DMS153 treated with DMSO at 0.1 percent for 48 hours (cell line): ENCODE data around the gene MED12L.
A peak's percentile ranks its signal among the peaks of the same experiment; 100 is the strongest.

Source experiments
- DNase-seq: peaks from one replicate; lab custom pipeline; 2025; ENCODE audit not compliant: unreplicated experiment; lab: John Stamatoyannopoulos, UW

MED12L gene

GRCh38 chr3:151316267-151316991 lies 231.0 kb downstream of the MED12L start, which contains the start of gene GPR87:
GPR87 (minus strand) TSS chr3:151316820; CDS start chr3:151300100, 16,720 bp downstream.
- DNase-seq = no peak

- no peak for DNase-seq
These were observed 232.8 kb downstream of the MED12L start for GRCh38 chr3:151318313-151318712.

- no peak for DNase-seq
These were observed 233.5 kb downstream of the MED12L start for GRCh38 chr3:151318991-151319390.

- no peak for DNase-seq
These were observed 234.2 kb downstream of the MED12L start for GRCh38 chr3:151319628-151320027.

GRCh38 chr3:151320131-151320530 lies 234.7 kb downstream of the MED12L start:
- no peak for DNase-seq

GRCh38 chr3:151321526-151321925 lies 236.1 kb downstream of the MED12L start:
- DNase-seq = no peak

- DNase-seq = no peak
These were observed 237.0 kb downstream of the MED12L start for GRCh38 chr3:151322511-151322910.

GRCh38 chr3:151327571-151328198 lies 242.2 kb downstream of the MED12L start:
- DNase-seq = peak; percentile 7

- DNase-seq = no peak
These were observed 243.0 kb downstream of the MED12L start for GRCh38 chr3:151328298-151328995.

GRCh38 chr3:151329363-151329762 lies 243.9 kb downstream of the MED12L start, which contains the start of gene P2RY13:
P2RY13 (minus strand) TSS chr3:151329549; CDS start chr3:151329528, 21 bp downstream.
- no peak for DNase-seq

- no peak for DNase-seq
These were observed 244.9 kb downstream of the MED12L start for GRCh38 chr3:151330379-151330778.

- DNase-seq = no peak
These were observed 245.4 kb downstream of the MED12L start for GRCh38 chr3:151330899-151331298.

GRCh38 chr3:151331696-151332095 lies 246.2 kb downstream of the MED12L start:
- no peak for DNase-seq

GRCh38 chr3:151345859-151346258 lies 260.4 kb downstream of the MED12L start:
- no peak for DNase-seq

GRCh38 chr3:151346292-151346691 lies 260.8 kb downstream of the MED12L start:
- no peak for DNase-seq

GRCh38 chr3:151347432-151347831 lies 262.0 kb downstream of the MED12L start:
- DNase-seq = no peak

GRCh38 chr3:151350656-151351055 lies 265.2 kb downstream of the MED12L start:
- no peak for DNase-seq

GRCh38 chr3:151351219-151351618 lies 265.8 kb downstream of the MED12L start:
- no peak for DNase-seq

GRCh38 chr3:151351648-151352047 lies 266.2 kb downstream of the MED12L start:
- no peak for DNase-seq

GRCh38 chr3:151356794-151357462 lies 271.5 kb downstream of the MED12L start:
- no peak for DNase-seq

- DNase-seq = no peak
These were observed 272.0 kb downstream of the MED12L start for GRCh38 chr3:151357463-151357850.
